Naive B cell (primary cell): Measurements from ENCODE around the gene KCNH2. TPM values are rescaled to one million over a fixed set of nuclear protein-coding genes. Genes with fewer than 3 reads are reported as not detected.

Experiments used
- ATAC-seq, 2 donors: fragments of 150-1000 bp; cut with Tn5 transposase; 2 replicates each; pipeline ENCODE4 v1.10.0; 2021; ENCODE audit warnings: low read depth in 2 of 2, mild to moderate bottlenecking in 2 of 2, moderate library complexity in 2 of 2
- DNase-seq: peaks from one replicate; pipeline ENCODE4 v3.0.0; 2022
- H3K27ac Mint-ChIP-seq, 6 donors: one replicate each; pipeline ENCODE4 v1.8.0; 2020 to 2022; ENCODE audit warnings: mild to moderate bottlenecking in 6 of 6, mixed read lengths in 6 of 6, moderate library complexity in 5 of 6, inconsistent platforms in 2 of 6
- H3K27me3 Mint-ChIP-seq, 3 donors: one replicate each; pipeline ENCODE4 v1.8.0; 2021 to 2022; ENCODE audit warnings: mixed read lengths in 3 of 3, mild to moderate bottlenecking in 1 of 3
- H3K36me3 Mint-ChIP-seq, 2 donors: one replicate each; pipeline ENCODE4 v1.8.0; 2020 to 2022; ENCODE audit warnings: mixed read lengths in 2 of 2, inconsistent platforms in 1 of 2, mild to moderate bottlenecking in 1 of 2
- H3K4me1 Mint-ChIP-seq, 3 donors: one replicate each; pipeline ENCODE4 v1.8.0; 2020 to 2022; ENCODE audit warnings: mixed read lengths in 3 of 3, inconsistent platforms in 1 of 3, mild to moderate bottlenecking in 1 of 3, moderate library complexity in 1 of 3
- H3K4me3 Mint-ChIP-seq, 8 donors: one replicate each; pipeline ENCODE4 v1.8.0; 2020 to 2022; ENCODE audit warnings: mild to moderate bottlenecking in 8 of 8, mixed read lengths in 8 of 8, moderate library complexity in 8 of 8, inconsistent platforms in 2 of 8
- H3K9me3 Mint-ChIP-seq, 7 donors: one replicate each; pipeline ENCODE4 v1.8.0; 2020 to 2022; ENCODE audit warnings: mixed read lengths in 7 of 7, mild to moderate bottlenecking in 5 of 7, inconsistent platforms in 2 of 7, moderate library complexity in 1 of 7
- polyA plus RNA-seq, 6 donors: library from polyadenylated mRNA; unstranded; fragments of 300-500 nt; fragmentation: Illumina TruSeq; gene quantifications; one replicate each; pipeline ENCODE4 v1.2.3, GENCODE V29; 2021; ENCODE audit warnings: low read depth in 6 of 6

The KCNH2 gene
- polyA plus RNA-seq, 6 donors from 2014 or later, result 0.17 to 0.29 (median 0.29) TPM; not detected in 3

- Mint-ChIP-seq H3K36me3 (no peaks in the 10 kb centered on the region), H3K4me3 (no peak overlapping the region), H3K9me3 (no peaks in the 10 kb centered on the region), H3K27ac (no peak overlapping the region), H3K27me3 (peaks cover 39 to 66% (median 46%) of the 10 kb centered on the region in 3 donors), H3K4me1 (peaks cover 0 to 3% (median 0%) of the 10 kb centered on the region in 3 donors)
- ATAC-seq (no peak), DNase-seq (no peak)
These were observed 50.8 kb downstream of the KCNH2 start for GRCh38 chr7:150927157-150927955.

GRCh38 chr7:150926066-150926465 is 52.1 kb downstream of the KCNH2 start:
- no peak overlapping the region for H3K4me3 Mint-ChIP-seq
- no peak for DNase-seq
- no peak overlapping the region for H3K27ac Mint-ChIP-seq
- H3K9me3 Mint-ChIP-seq, result no peaks in the 10 kb centered on the region
- H3K4me1 Mint-ChIP-seq, result peaks cover 0 to 3% (median 0%) of the 10 kb centered on the region in 3 donors
- no peak for ATAC-seq
- H3K27me3 Mint-ChIP-seq, result peaks cover 40 to 59% (median 53%) of the 10 kb centered on the region in 3 donors
- no peaks in the 10 kb centered on the region for H3K36me3 Mint-ChIP-seq

GRCh38 chr7:150924369-150924781 is 53.7 kb downstream of the KCNH2 start:
- H3K4me3 Mint-ChIP-seq, result no peak overlapping the region
- H3K27me3 Mint-ChIP-seq, result peaks cover 44 to 65% (median 49%) of the 10 kb centered on the region in 3 donors

GRCh38 chr7:150923802-150924201 is 54.3 kb downstream of the KCNH2 start:
- no peak overlapping the region for H3K27ac Mint-ChIP-seq
- no peak overlapping the region for H3K4me3 Mint-ChIP-seq
- ATAC-seq, result no peak
- H3K9me3 Mint-ChIP-seq, result no peaks in the 10 kb centered on the region
- H3K36me3 Mint-ChIP-seq, result no peaks in the 10 kb centered on the region
- peaks cover 0 to 3% (median 0%) of the 10 kb centered on the region in 3 donors for H3K4me1 Mint-ChIP-seq
- DNase-seq, result no peak
- peaks cover 49 to 68% (median 53%) of the 10 kb centered on the region in 3 donors for H3K27me3 Mint-ChIP-seq

More at GRCh38 chr7:150924369-150924781, 53.7 kb downstream of the KCNH2 start:
- ATAC-seq (no peak), DNase-seq (no peak)
- H3K36me3 Mint-ChIP-seq, result no peaks in the 10 kb centered on the region
- no peak overlapping the region for H3K27ac Mint-ChIP-seq
- H3K9me3 Mint-ChIP-seq, result no peaks in the 10 kb centered on the region
- H3K4me1 Mint-ChIP-seq, result peaks cover 0 to 3% (median 0%) of the 10 kb centered on the region in 3 donors

GRCh38 chr7:150923196-150923595 is 54.9 kb downstream of the KCNH2 start:
- Mint-ChIP-seq H3K4me1 (peaks cover 0 to 3% (median 0%) of the 10 kb centered on the region in 3 donors), H3K9me3 (no peaks in the 10 kb centered on the region), H3K27ac (no peak overlapping the region), H3K27me3 (peaks cover 55 to 62% (median 55%) of the 10 kb centered on the region in 3 donors), H3K36me3 (no peaks in the 10 kb centered on the region), H3K4me3 (no peak overlapping the region)
- ATAC-seq (no peak), DNase-seq (no peak)

- H3K27me3 Mint-ChIP-seq, result peaks cover 42 to 61% (median 46%) of the 10 kb centered on the region in 3 donors
- H3K9me3 Mint-ChIP-seq, result no peaks in the 10 kb centered on the region
- DNase-seq (no peak), ATAC-seq (no peak)
- peak overlapping the region in 1 of 8 donors; percentile 37 for H3K4me3 Mint-ChIP-seq
- H3K27ac Mint-ChIP-seq, result no peak overlapping the region
- H3K4me1 Mint-ChIP-seq, result peaks cover 0 to under 1% (median 0%) of the 10 kb centered on the region in 3 donors
- H3K36me3 Mint-ChIP-seq, result no peaks in the 10 kb centered on the region
These were observed 59.0 kb downstream of the KCNH2 start for GRCh38 chr7:150919160-150919559.

GRCh38 chr7:150918378-150918777 is 59.7 kb downstream of the KCNH2 start:
- no peak for DNase-seq
- no peak overlapping the region for H3K4me3 Mint-ChIP-seq
- peaks cover 37 to 63% (median 44%) of the 10 kb centered on the region in 3 donors for H3K27me3 Mint-ChIP-seq
- H3K27ac Mint-ChIP-seq, result no peak overlapping the region
- ATAC-seq, result no peak
- no peaks in the 10 kb centered on the region for H3K9me3 Mint-ChIP-seq
- no peaks in the 10 kb centered on the region for H3K36me3 Mint-ChIP-seq
- H3K4me1 Mint-ChIP-seq, result no peaks in the 10 kb centered on the region

- H3K9me3 Mint-ChIP-seq, result no peaks in the 10 kb centered on the region
- no peaks in the 10 kb centered on the region for H3K36me3 Mint-ChIP-seq
- no peak overlapping the region for H3K27ac Mint-ChIP-seq
- ATAC-seq (no peak), DNase-seq (no peak)
- H3K27me3 Mint-ChIP-seq, result peaks cover 33 to 63% (median 44%) of the 10 kb centered on the region in 3 donors
- no peak overlapping the region for H3K4me3 Mint-ChIP-seq
- H3K4me1 Mint-ChIP-seq, result no peaks in the 10 kb centered on the region
These were observed 60.2 kb downstream of the KCNH2 start for GRCh38 chr7:150917969-150918368.

GRCh38 chr7:150916670-150917069 is 61.5 kb downstream of the KCNH2 start:
- Mint-ChIP-seq H3K27ac (no peak overlapping the region), H3K4me3 (peak overlapping the region in 1 of 8 donors; percentile 26)

GRCh38 chr7:150914966-150915365 is 63.2 kb downstream of the KCNH2 start:
- Mint-ChIP-seq H3K36me3 (no peaks in the 10 kb centered on the region), H3K27ac (no peak overlapping the region), H3K27me3 (peaks cover 30 to 53% (median 50%) of the 10 kb centered on the region in 3 donors), H3K4me1 (peaks cover 0 to 4% (median 4%) of the 10 kb centered on the region in 3 donors), H3K4me3 (peak overlapping the region in 1 of 8 donors; percentile 57), H3K9me3 (peaks cover 0 to 5% (median 0%) of the 10 kb centered on the region in 7 donors)
- no peak for ATAC-seq
- no peak for DNase-seq

More at GRCh38 chr7:150916670-150917069, 61.5 kb downstream of the KCNH2 start:
- no peaks in the 10 kb centered on the region for H3K9me3 Mint-ChIP-seq
- peaks cover 28 to 55% (median 39%) of the 10 kb centered on the region in 3 donors for H3K27me3 Mint-ChIP-seq
- H3K36me3 Mint-ChIP-seq, result no peaks in the 10 kb centered on the region
- H3K4me1 Mint-ChIP-seq, result no peaks in the 10 kb centered on the region
- DNase-seq, result no peak
- ATAC-seq, result no peak

- no peak overlapping the region for H3K27ac Mint-ChIP-seq
- DNase-seq, result no peak
- H3K27me3 Mint-ChIP-seq, result peaks cover 31 to 49% (median 46%) of the 10 kb centered on the region in 3 donors
- H3K9me3 Mint-ChIP-seq, result peaks cover 0 to 10% (median 0%) of the 10 kb centered on the region in 7 donors
- H3K36me3 Mint-ChIP-seq, result no peaks in the 10 kb centered on the region
- no peak overlapping the region for H3K4me3 Mint-ChIP-seq
- peaks cover 0 to 4% (median 4%) of the 10 kb centered on the region in 3 donors for H3K4me1 Mint-ChIP-seq
- no peak for ATAC-seq
These were observed 63.9 kb downstream of the KCNH2 start for GRCh38 chr7:150914196-150914595.

- Mint-ChIP-seq H3K4me3 (no peak overlapping the region), H3K36me3 (no peaks in the 10 kb centered on the region), H3K4me1 (peaks cover 0 to 4% (median 4%) of the 10 kb centered on the region in 3 donors), H3K27me3 (peaks cover 24 to 48% (median 31%) of the 10 kb centered on the region in 3 donors), H3K27ac (no peak overlapping the region), H3K9me3 (peaks cover 0 to 10% (median 0%) of the 10 kb centered on the region in 7 donors)
- ATAC-seq (no peak), DNase-seq (no peak)
These were observed 65.7 kb downstream of the KCNH2 start for GRCh38 chr7:150912427-150912826.

GRCh38 chr7:150911590-150912267 is 66.4 kb downstream of the KCNH2 start:
- H3K36me3 Mint-ChIP-seq, result no peaks in the 10 kb centered on the region
- no peak overlapping the region for H3K27ac Mint-ChIP-seq
- no peak overlapping the region for H3K4me3 Mint-ChIP-seq
- H3K27me3 Mint-ChIP-seq, result peaks cover 28 to 41% (median 33%) of the 10 kb centered on the region in 3 donors
- H3K9me3 Mint-ChIP-seq, result peaks cover 0 to 10% (median 0%) of the 10 kb centered on the region in 7 donors
- H3K4me1 Mint-ChIP-seq, result peaks cover 0 to 4% (median 4%) of the 10 kb centered on the region in 3 donors
- ATAC-seq, result no peak
- DNase-seq, result no peak
